Mesenchymal stem cell (in vitro differentiated cells and primary cell): ENCODE results near the gene PM20D2.
A peak's percentile ranks its signal among the peaks of the same experiment; 100 is the strongest.
"Not testable (repeated sequence)": the region's sequence is repeated elsewhere in the genome, so short reads cannot be mapped to it uniquely, and the experiment has no call there.

Experiments used
- DNase-seq: peaks from one replicate; pipeline ENCODE4 v3.0.0-alpha.2; 2013
- H2AFZ ChIP-seq: one replicate; pipeline ENCODE4 v1.6.1; 2013; ENCODE audit warnings: low read depth, mild to moderate bottlenecking, control low read depth, inconsistent platforms, low read length, moderate library complexity
- H2AK5ac ChIP-seq: 2 replicates; pipeline ENCODE4 v1.6.1; 2013; ENCODE audit warnings: low read length, moderate library complexity, mild to moderate bottlenecking, inconsistent platforms; ENCODE audit not compliant: severe bottlenecking
- H2BK120ac ChIP-seq: one replicate; pipeline ENCODE4 v1.6.1; 2013; ENCODE audit warnings: low read depth, mild to moderate bottlenecking, inconsistent platforms, low read length, moderate library complexity
- H2BK12ac ChIP-seq, 2 experiments: one replicate each; pipeline ENCODE4 v1.6.1; 2013; ENCODE audit warnings: inconsistent platforms in 2 of 2, low read length in 2 of 2, mild to moderate bottlenecking in 2 of 2, moderate library complexity in 2 of 2, control low read depth in 1 of 2
- H2BK15ac ChIP-seq: one replicate; pipeline ENCODE4 v1.6.1; 2013; ENCODE audit warnings: mild to moderate bottlenecking, low read depth, inconsistent platforms; ENCODE audit not compliant: poor library complexity, severe bottlenecking
- H2BK5ac ChIP-seq: 2 replicates; pipeline ENCODE4 v1.6.1; 2013; ENCODE audit warnings: low read depth, mild to moderate bottlenecking, low read length, control low read depth, inconsistent platforms; ENCODE audit not compliant: poor library complexity, severe bottlenecking
- H3K14ac ChIP-seq, 2 experiments: one replicate each; pipeline ENCODE4 v1.6.1; 2013; ENCODE audit warnings: inconsistent platforms in 2 of 2, low read length in 2 of 2, control low read depth in 1 of 2, mild to moderate bottlenecking in 1 of 2, moderate library complexity in 1 of 2
- H3K18ac ChIP-seq, 2 experiments: one replicate each; pipeline ENCODE4 v1.6.1; 2013; ENCODE audit warnings: inconsistent platforms in 2 of 2, low read length in 2 of 2, control low read depth in 1 of 2, low read depth in 1 of 2, mild to moderate bottlenecking in 1 of 2
- H3K23ac ChIP-seq, 2 experiments: one replicate each; pipeline ENCODE4 v1.6.1; 2013; ENCODE audit warnings: inconsistent platforms in 2 of 2, low read length in 2 of 2, mild to moderate bottlenecking in 2 of 2, moderate library complexity in 2 of 2, control low read depth in 1 of 2
- H3K27ac ChIP-seq: 2 replicates; pipeline ENCODE4 v1.5.1; 2013; ENCODE audit warnings: mild to moderate bottlenecking, moderate library complexity, low read length, control low read depth, inconsistent platforms; ENCODE audit not compliant: poor library complexity, severe bottlenecking
- H3K27me3 ChIP-seq, 2 experiments: 2 replicates each; pipeline versions ENCODE4 v1.6.1 to v1.7.0; 2013; ENCODE audit warnings: low read length in 2 of 2, mild to moderate bottlenecking in 2 of 2, moderate library complexity in 2 of 2, control low read depth in 1 of 2, inconsistent platforms in 1 of 2; ENCODE audit not compliant: control insufficient read depth in 1 of 2, insufficient read depth in 1 of 2
- H3K36me3 ChIP-seq, 2 experiments: 2 replicates each; pipeline versions ENCODE4 v1.6.1 to v1.7.0; 2013; ENCODE audit warnings: low read length in 2 of 2, control low read depth in 1 of 2, inconsistent platforms in 1 of 2, low read depth in 1 of 2, mild to moderate bottlenecking in 1 of 2; ENCODE audit not compliant: insufficient read depth in 2 of 2, control insufficient read depth in 1 of 2
- H3K4ac ChIP-seq, 2 experiments: one replicate each; pipeline ENCODE4 v1.6.1; 2013; ENCODE audit warnings: inconsistent platforms in 2 of 2, low read length in 2 of 2, mild to moderate bottlenecking in 2 of 2, moderate library complexity in 2 of 2, control low read depth in 1 of 2, low read depth in 1 of 2
- H3K4me1 ChIP-seq: 2 replicates; pipeline ENCODE4 v1.6.1; 2013; ENCODE audit warnings: low read depth, low read length, control low read depth; ENCODE audit not compliant: control insufficient read depth, insufficient read depth
- H3K4me2 ChIP-seq: 2 replicates; pipeline ENCODE4 v1.6.1; 2013; ENCODE audit warnings: low read length, mild to moderate bottlenecking, inconsistent platforms; ENCODE audit not compliant: poor library complexity, severe bottlenecking
- H3K4me3 ChIP-seq, 2 experiments: 2 replicates each; pipeline versions ENCODE4 v1.5.1 to v1.7.0; 2013; ENCODE audit warnings: low read length in 2 of 2, mild to moderate bottlenecking in 2 of 2, control low read depth in 1 of 2, low read depth in 1 of 2; ENCODE audit not compliant: insufficient read depth in 1 of 2
- H3K79me1 ChIP-seq: replicated peaks from 2 replicates; pipeline ENCODE4 v1.6.1; 2013; ENCODE audit warnings: mild to moderate bottlenecking, control low read depth, low read length, inconsistent platforms; ENCODE audit not compliant: poor library complexity, severe bottlenecking
- H3K9ac ChIP-seq: 2 replicates; pipeline ENCODE4 v1.7.0; 2013; ENCODE audit warnings: mild to moderate bottlenecking, low read length, moderate library complexity
- H3K9me3 ChIP-seq: 2 replicates; pipeline ENCODE4 v1.7.0; 2013; ENCODE audit warnings: mild to moderate bottlenecking, low read length; ENCODE audit not compliant: control insufficient read depth
- H4K8ac ChIP-seq: one replicate; pipeline ENCODE4 v1.6.1; 2013; ENCODE audit warnings: inconsistent platforms, mild to moderate bottlenecking, low read length, moderate library complexity
- H4K91ac ChIP-seq: one replicate; pipeline ENCODE4 v1.6.1; 2013; ENCODE audit warnings: mild to moderate bottlenecking, low read length, inconsistent platforms
- WGBS: methylation state at CpG from one replicate; pipeline ENCODE4 v1.1.7; 2013; ENCODE audit warnings: mixed read lengths; 5-methylcytosine and 5-hydroxymethylcytosine counted together

PM20D2 gene

GRCh38 chr6:89120371-89120770, 25.5 kb upstream of the PM20D2 start:
- no peak overlapping the region for H4K91ac ChIP-seq
- no peak overlapping the region for H2BK5ac ChIP-seq
- H3K79me1 ChIP-seq: peaks cover 5% of the 10 kb centered on the region
- H3K36me3 ChIP-seq: peaks cover 0 to 4% of the 10 kb centered on the region in 2 experiments
- no peak overlapping the region for H3K18ac ChIP-seq
- no peak overlapping the region for H3K23ac ChIP-seq
- no peak overlapping the region for H2BK120ac ChIP-seq
- H2BK12ac ChIP-seq: no peak overlapping the region
- H3K4me2 ChIP-seq: no peak overlapping the region
- no peak overlapping the region for H3K14ac ChIP-seq
- peak overlapping the region; percentile 82 for H3K27ac ChIP-seq
- H3K9ac ChIP-seq: no peak overlapping the region
- H2AFZ ChIP-seq: no peak overlapping the region
- no peaks in the 10 kb centered on the region for H3K9me3 ChIP-seq
- H3K27me3 ChIP-seq: peaks cover 0 to 15% of the 10 kb centered on the region in 2 experiments
- H3K4me1 ChIP-seq: peaks cover 12% of the 10 kb centered on the region
- peak; percentile 20 for DNase-seq
- H3K4ac ChIP-seq: no peak overlapping the region
- H3K4me3 ChIP-seq: no peak overlapping the region
- WGBS: 50% methylated on average over 2 of the region's 4 CpGs
- H4K8ac ChIP-seq: no peak overlapping the region
- H2AK5ac ChIP-seq: no peak overlapping the region
- H2BK15ac ChIP-seq: no peak overlapping the region

GRCh38 chr6:89121934-89122333, 23.9 kb upstream of the PM20D2 start:
- no peak overlapping the region for H4K91ac ChIP-seq
- no CpG with 5 or more reads among the region's 1 CpG for WGBS
- no peaks in the 10 kb centered on the region for H3K9me3 ChIP-seq
- H3K27ac ChIP-seq: no peak overlapping the region
- H3K23ac ChIP-seq: no peak overlapping the region
- H2BK5ac ChIP-seq: no peak overlapping the region
- H3K27me3 ChIP-seq: peaks cover 0 to 5% of the 10 kb centered on the region in 2 experiments
- no peak overlapping the region for H2BK15ac ChIP-seq
- H3K14ac ChIP-seq: no peak overlapping the region
- no peak overlapping the region for H2AFZ ChIP-seq
- peaks cover 0 to 4% of the 10 kb centered on the region in 2 experiments for H3K36me3 ChIP-seq
- H3K4me2 ChIP-seq: no peak overlapping the region
- no peak overlapping the region for H2BK12ac ChIP-seq
- H3K9ac ChIP-seq: no peak overlapping the region
- H2BK120ac ChIP-seq: no peak overlapping the region
- DNase-seq: no peak
- H2AK5ac ChIP-seq: no peak overlapping the region
- peaks cover 12% of the 10 kb centered on the region for H3K4me1 ChIP-seq
- H3K4ac ChIP-seq: no peak overlapping the region
- no peak overlapping the region for H3K18ac ChIP-seq
- no peak overlapping the region for H3K4me3 ChIP-seq
- no peak overlapping the region for H4K8ac ChIP-seq
- peaks cover 2% of the 10 kb centered on the region for H3K79me1 ChIP-seq

GRCh38 chr6:89122625-89123024, 23.2 kb upstream of the PM20D2 start:
- no peak overlapping the region for H4K8ac ChIP-seq
- no peak overlapping the region for H3K14ac ChIP-seq
- no peak overlapping the region for H2BK15ac ChIP-seq

GRCh38 chr6:89128256-89128671, 17.6 kb upstream of the PM20D2 start:
- H3K9me3 ChIP-seq, H3K79me1 ChIP-seq, H2BK12ac ChIP-seq, H3K27me3 ChIP-seq, H4K8ac ChIP-seq, H4K91ac ChIP-seq, H3K4ac ChIP-seq, H2AK5ac ChIP-seq, H2BK120ac ChIP-seq, H2BK5ac ChIP-seq, H2BK15ac ChIP-seq, H3K18ac ChIP-seq, H3K4me3 ChIP-seq, H3K36me3 ChIP-seq, H3K4me1 ChIP-seq, H3K14ac ChIP-seq, H3K23ac ChIP-seq, H3K9ac ChIP-seq, DNase-seq, H2AFZ ChIP-seq, H3K4me2 ChIP-seq, H3K27ac ChIP-seq: not testable (repeated sequence)
- WGBS: 97% methylated on average over 2 of the region's 2 CpGs

More at GRCh38 chr6:89122625-89123024, 23.2 kb upstream of the PM20D2 start:
- no peak overlapping the region for H3K4ac ChIP-seq
- no peak overlapping the region for H3K27ac ChIP-seq
- H3K9me3 ChIP-seq: no peaks in the 10 kb centered on the region
- H3K36me3 ChIP-seq: peaks cover 0 to 4% of the 10 kb centered on the region in 2 experiments
- peak; percentile 47 for DNase-seq
- H3K9ac ChIP-seq: no peak overlapping the region
- no peak overlapping the region for H3K4me3 ChIP-seq
- no peak overlapping the region for H3K23ac ChIP-seq
- no peak overlapping the region for H2AFZ ChIP-seq
- no peak overlapping the region for H3K4me2 ChIP-seq
- H2BK120ac ChIP-seq: no peak overlapping the region
- H4K91ac ChIP-seq: no peak overlapping the region
- no peak overlapping the region for H3K18ac ChIP-seq
- peaks cover 0 to 4% of the 10 kb centered on the region in 2 experiments for H3K27me3 ChIP-seq
- no peak overlapping the region for H2AK5ac ChIP-seq
- peaks cover 12% of the 10 kb centered on the region for H3K4me1 ChIP-seq
- no peak overlapping the region for H2BK12ac ChIP-seq
- H3K79me1 ChIP-seq: no peaks in the 10 kb centered on the region
- no peak overlapping the region for H2BK5ac ChIP-seq
